Psoas muscle (tissue), 8 donors: ENCODE results near the gene RNF111. TPM values are rescaled to one million over a fixed set of nuclear protein-coding genes. Genes with fewer than 3 reads are reported as not detected.

Experiments
- ATAC-seq, 4 donors: fragments of 200-7000 bp; cut with Tn5 transposase; one replicate each; pipeline ENCODE4 v1.9.1; 2020; ENCODE audit warnings: moderate library complexity in 3 of 4, mild to moderate bottlenecking in 2 of 4
- DNase-seq, 2 donors: peaks; one replicate each; pipeline ENCODE4 v3.0.0-alpha.2; 2020
- H3K27ac ChIP-seq: fragments of 200-600 bp; one replicate; pipeline ENCODE4 v1.8.0; 2022
- H3K27me3 ChIP-seq, 3 donors: fragments of 200-600 bp in 1 of 3; one replicate each; pipeline versions ENCODE4 v1.6.1 to v1.8.0; 2013 to 2022; ENCODE audit warnings: low read length in 2 of 3, mild to moderate bottlenecking in 2 of 3, moderate library complexity in 1 of 3; ENCODE audit not compliant: insufficient read depth in 3 of 3
- H3K36me3 ChIP-seq, 2 donors: fragments of 200-600 bp in 1 of 2; one replicate each; pipeline versions ENCODE4 v1.6.1 to v1.8.0; 2013 to 2022; ENCODE audit warnings: low read depth in 1 of 2, mild to moderate bottlenecking in 1 of 2, moderate library complexity in 1 of 2; ENCODE audit not compliant: insufficient read depth in 1 of 2
- H3K4me1 ChIP-seq: fragments of 200-600 bp; one replicate; pipeline ENCODE4 v1.8.0; 2022
- H3K4me3 ChIP-seq: fragments of 200-600 bp; one replicate; pipeline ENCODE4 v1.8.0; 2022; ENCODE audit warnings: mild to moderate bottlenecking
- H3K9me3 ChIP-seq: fragments of 200-600 bp; one replicate; pipeline ENCODE4 v1.8.0; 2022
- WGBS, 3 donors: extraction: QIAGEN DNeasy Blood & Tissue Kit; methylation state at CpG; one replicate each; pipeline versions ENCODE4 v1.1.6 to v1.1.7; 2013; 5-methylcytosine and 5-hydroxymethylcytosine counted together
- intact Hi-C, 2 donors: fragments of 100-400 bp; cut with DNase I; formaldehyde crosslinking; loops; one replicate each; pipeline versions ENCODE4 v1.11.0 to v1.14.2; 2022
- polyA plus RNA-seq, 3 donors: library from polyadenylated mRNA; stranded (reverse); fragments of 200-250 nt; gene quantifications; one replicate each; pipeline ENCODE4 v1.2.3, GENCODE V29; 2013
- total RNA-seq, 4 donors: library from RNA; stranded (reverse); fragmentation: NEBNext Ultra II Directional in 2 of 4; extraction: Animal tissue kit (Norgen Biotek cat#: 25700) in 2 of 4; gene quantifications; one replicate each; pipeline versions ENCODE4 v1.2.1 to v1.2.4, GENCODE V29; 2021 to 2023
- TF ChIP-seq, protein P1 (sequence below): fragments of 200-600 bp; IDR thresholded peaks from one replicate; pipeline ENCODE4 v1.8.0; 2022; ENCODE audit warnings: antibody characterized with exemption
- donor health status: healthy with polysubstance abuse.
- donor health status: DM: no; HTN: no; CAD: no; lungs with moderate emphysema.
- donor health status: Bipolar disorder and iron deficiency.
- donor health status: healthy.
- donor health status: DM: yes; HTN: yes; CAD: no.
- donor health status: DM: no; HTN: no; CAD: no.
- donor health status: DM: no; HTN: no; CAD: no.
- donor health status: DM: yes; HTN: yes; CAD: no.

The RNF111 gene
- total and polyA plus RNA-seq, 7 donors, result 8.3 to 26.9 (median 18.3) TPM

DNA sequence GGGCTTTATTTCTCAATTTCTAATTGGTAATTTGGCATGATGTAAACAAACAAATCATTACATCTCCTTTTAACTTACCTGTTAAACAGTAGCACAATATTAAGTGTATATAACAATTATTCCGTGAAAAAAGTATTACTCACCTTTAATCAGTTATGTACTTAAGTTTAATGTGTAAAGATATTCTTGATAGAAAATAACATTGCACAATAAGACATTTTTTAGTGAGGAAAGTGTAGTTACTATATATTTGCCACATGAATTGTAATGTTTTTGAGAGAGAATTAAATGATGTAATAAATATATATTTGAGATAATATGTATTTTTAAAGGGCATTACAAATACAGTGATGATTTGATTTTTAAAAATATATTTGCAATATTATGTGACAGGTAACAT lies 106.6 kb downstream of the RNF111 start:
- Histone ChIP-seq H3K9me3 (no peaks in the 10 kb centered on the region), H3K27ac (no peak overlapping the region), H3K4me1 (no peaks in the 10 kb centered on the region), H3K36me3 (peaks cover 6 to 92% of the 10 kb centered on the region in 2 donors), H3K4me3 (no peak overlapping the region), H3K27me3 (no peaks in the 10 kb centered on the region)
- no peak for DNase-seq
- no peak for ATAC-seq
- intact Hi-C loops, result loop anchor here in 1 of 2 donors (10.0 kb wide), 1 partner anchor 209 kb away; no protein-coding TSS in a partner anchor
- TF ChIP-seq, protein P1, sequence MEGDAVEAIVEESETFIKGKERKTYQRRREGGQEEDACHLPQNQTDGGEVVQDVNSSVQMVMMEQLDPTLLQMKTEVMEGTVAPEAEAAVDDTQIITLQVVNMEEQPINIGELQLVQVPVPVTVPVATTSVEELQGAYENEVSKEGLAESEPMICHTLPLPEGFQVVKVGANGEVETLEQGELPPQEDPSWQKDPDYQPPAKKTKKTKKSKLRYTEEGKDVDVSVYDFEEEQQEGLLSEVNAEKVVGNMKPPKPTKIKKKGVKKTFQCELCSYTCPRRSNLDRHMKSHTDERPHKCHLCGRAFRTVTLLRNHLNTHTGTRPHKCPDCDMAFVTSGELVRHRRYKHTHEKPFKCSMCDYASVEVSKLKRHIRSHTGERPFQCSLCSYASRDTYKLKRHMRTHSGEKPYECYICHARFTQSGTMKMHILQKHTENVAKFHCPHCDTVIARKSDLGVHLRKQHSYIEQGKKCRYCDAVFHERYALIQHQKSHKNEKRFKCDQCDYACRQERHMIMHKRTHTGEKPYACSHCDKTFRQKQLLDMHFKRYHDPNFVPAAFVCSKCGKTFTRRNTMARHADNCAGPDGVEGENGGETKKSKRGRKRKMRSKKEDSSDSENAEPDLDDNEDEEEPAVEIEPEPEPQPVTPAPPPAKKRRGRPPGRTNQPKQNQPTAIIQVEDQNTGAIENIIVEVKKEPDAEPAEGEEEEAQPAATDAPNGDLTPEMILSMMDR, result no peak
- 95 to 96% (median 96%) methylated on average over 1 of the region's 1 CpG for WGBS, 3 donors

DNA sequence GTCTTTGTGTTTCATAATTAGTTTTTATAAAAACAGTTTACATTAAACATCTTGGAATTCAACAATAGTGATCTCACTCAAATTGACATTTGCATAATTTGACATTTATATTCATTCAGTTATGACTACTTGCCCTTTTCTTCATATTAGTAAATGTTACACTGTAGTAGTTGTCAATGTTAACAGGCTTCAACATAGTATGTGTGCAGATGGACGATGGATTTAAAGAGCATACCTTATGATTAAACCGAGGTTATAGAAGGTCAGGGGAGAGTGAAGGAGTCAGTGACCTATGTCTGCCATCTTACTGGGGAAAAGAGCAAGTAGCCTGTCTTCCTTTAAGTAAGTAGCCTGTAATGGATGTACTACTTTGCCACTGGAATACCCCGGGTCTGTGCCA lies 109.0 kb downstream of the RNF111 start:
- Histone ChIP-seq H3K4me1 (no peaks in the 10 kb centered on the region), H3K27me3 (no peaks in the 10 kb centered on the region), H3K36me3 (peaks cover 6 to 81% of the 10 kb centered on the region in 2 donors), H3K4me3 (no peak overlapping the region), H3K9me3 (no peaks in the 10 kb centered on the region), H3K27ac (no peak overlapping the region)
- 87 to 95% (median 90%) methylated on average over 3 of the region's 3 CpGs for WGBS, 3 donors
- DNase-seq, result no peak
- ATAC-seq, result no peak
- TF ChIP-seq, protein P1, result no peak
- intact Hi-C loops, result loop anchor here in 1 of 2 donors (10.0 kb wide), 1 partner anchor 212 kb away; no protein-coding TSS in a partner anchor

DNA sequence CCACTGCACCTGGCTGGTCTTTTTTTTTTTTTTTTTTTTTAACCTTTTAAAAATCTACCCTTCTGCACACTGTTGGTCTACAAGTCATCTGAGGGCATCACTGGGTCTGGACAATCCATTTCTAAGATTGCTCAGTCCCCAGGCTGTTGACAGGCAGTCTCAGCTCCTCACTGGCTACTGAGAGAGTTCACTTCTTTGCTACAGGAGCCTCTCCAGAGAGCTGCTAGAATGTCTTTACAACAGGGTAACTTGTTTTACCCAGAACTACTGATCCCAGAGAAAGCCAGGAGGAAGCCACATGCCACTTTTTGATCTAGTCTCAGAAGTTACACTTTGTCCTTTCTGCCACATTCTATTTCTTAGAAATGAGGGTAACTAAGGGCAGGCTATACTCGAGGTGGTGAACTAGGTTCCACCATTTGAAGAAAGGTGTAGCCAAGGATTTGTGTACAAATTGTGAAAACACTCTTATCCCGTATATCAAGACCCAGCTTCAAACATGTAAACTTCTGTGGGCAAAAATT lies 111.8 kb downstream of the RNF111 start:
- no peaks in the 10 kb centered on the region for H3K27me3 ChIP-seq
- WGBS, 3 donors, result 66 to 82% (median 78%) methylated on average over 2 of the region's 2 CpGs
- H3K9me3 ChIP-seq, result no peaks in the 10 kb centered on the region
- ATAC-seq (no peak), DNase-seq (no peak)
- H3K27ac ChIP-seq, result no peak overlapping the region
- no peak overlapping the region for H3K4me3 ChIP-seq
- TF ChIP-seq, protein P1, result no peak
- no peaks in the 10 kb centered on the region for H3K4me1 ChIP-seq
- peaks cover 2 to 53% of the 10 kb centered on the region in 2 donors for H3K36me3 ChIP-seq
- intact Hi-C loops, result loop anchor here in 1 of 2 donors (10.0 kb wide), 1 partner anchor 214 kb away; no protein-coding TSS in a partner anchor

DNA sequence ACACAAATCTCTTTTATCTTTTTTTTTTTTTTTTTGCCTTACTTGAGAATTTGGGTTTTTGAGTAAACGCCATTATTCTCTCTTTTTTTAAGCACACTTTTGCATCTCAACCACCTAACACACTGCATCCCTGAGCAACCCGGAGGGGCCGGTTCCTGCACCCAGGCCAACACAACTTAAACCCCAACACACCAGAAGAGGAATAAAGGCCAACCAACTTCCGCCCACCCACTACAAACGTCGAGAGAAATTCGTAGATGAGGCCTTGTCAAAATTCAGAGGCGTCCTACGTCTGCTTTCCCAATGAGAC lies 117.1 kb downstream of the RNF111 start:
- Histone ChIP-seq H3K4me3 (peak overlapping the region; percentile 69), H3K36me3 (peaks cover 0 to 8% of the 10 kb centered on the region in 2 donors), H3K27me3 (no peaks in the 10 kb centered on the region), H3K4me1 (no peaks in the 10 kb centered on the region), H3K9me3 (no peaks in the 10 kb centered on the region), H3K27ac (peak overlapping the region; percentile 48)
- WGBS, 3 donors, result 2% methylated on average over 9 of the region's 9 CpGs
- intact Hi-C loops, result no loop called here
- ATAC-seq (peak; percentile 19 to 50 (median 34)), DNase-seq (no peak)
- TF ChIP-seq, protein P1, result no peak
